ENCODE results near the gene HFE.

DNA sequence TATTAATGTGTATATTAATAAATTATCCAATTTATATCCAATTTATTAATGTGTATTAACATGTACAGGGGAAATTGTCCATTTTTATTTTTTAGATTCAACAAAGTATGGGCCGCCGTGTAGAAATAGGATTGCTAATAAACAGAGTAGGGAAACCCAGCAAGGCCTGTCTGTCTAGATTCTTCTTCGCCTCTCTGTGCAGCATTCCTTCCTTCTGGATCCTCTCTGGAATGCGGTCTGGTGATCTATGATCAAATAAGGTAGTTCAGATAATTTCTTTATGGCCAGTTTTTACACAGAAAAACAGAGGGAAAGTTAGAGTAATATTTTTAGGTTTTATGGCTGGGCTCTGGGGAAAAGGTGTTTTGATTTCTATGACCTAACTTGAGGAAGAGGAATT, 19.9 kb upstream of the HFE start:
- TF ChIP-seq CTCF (IDR thresholded peaks at IDR 0.05; ENCODE audit: low read length), result no peak
- no peak for TF ChIP-seq EZH2 (optimal IDR thresholded peaks at IDR 0.05; ENCODE audit: low read depth, low read length)
